ENCODE measurements around the gene CLEC1A.

The CLEC1A gene

DNA sequence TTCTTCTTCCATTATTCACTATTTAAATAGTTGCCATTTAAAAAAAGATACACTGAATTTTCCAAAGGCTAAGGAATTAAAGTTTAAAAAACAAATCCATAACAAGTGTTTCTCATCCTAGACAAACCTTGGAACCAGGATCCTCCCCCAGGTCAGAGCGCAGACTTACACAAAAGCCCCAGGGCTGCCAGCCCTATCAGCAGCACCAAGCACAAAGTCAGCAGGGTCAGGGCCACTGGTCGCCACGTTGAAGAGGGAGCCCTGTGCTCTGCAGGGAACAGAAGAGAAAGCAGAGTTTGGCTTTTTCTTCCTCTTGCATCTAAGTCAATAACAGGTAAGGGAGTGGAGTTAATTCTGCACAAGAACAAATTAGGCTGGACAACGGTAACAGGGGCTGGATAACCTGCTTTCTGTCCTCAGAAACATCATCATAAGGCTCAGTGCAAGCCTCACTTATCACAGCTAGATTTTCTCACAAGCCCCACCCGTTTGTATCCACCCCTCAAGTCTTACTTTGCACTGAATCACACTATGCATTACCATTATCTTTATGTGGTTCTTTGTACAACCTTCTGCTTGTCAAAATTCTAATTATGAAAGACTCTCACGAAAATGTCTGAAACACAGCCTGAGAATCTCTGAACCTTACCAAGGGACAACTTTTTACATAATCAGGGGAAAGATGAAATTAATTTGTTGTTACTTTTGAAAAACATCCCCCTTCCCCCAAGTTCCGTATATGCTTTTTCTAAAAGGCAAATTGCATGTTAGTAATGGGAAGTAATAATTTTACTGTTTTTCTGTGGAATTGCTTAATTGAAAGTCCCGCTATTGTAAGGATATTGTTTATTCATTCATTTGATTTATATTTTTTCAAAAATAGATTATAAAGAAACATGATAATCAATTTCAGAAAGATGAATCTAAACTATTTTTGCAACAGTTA is 9.6 kb downstream of the CLEC1A start:
- TF ChIP-seq, protein P1, sequence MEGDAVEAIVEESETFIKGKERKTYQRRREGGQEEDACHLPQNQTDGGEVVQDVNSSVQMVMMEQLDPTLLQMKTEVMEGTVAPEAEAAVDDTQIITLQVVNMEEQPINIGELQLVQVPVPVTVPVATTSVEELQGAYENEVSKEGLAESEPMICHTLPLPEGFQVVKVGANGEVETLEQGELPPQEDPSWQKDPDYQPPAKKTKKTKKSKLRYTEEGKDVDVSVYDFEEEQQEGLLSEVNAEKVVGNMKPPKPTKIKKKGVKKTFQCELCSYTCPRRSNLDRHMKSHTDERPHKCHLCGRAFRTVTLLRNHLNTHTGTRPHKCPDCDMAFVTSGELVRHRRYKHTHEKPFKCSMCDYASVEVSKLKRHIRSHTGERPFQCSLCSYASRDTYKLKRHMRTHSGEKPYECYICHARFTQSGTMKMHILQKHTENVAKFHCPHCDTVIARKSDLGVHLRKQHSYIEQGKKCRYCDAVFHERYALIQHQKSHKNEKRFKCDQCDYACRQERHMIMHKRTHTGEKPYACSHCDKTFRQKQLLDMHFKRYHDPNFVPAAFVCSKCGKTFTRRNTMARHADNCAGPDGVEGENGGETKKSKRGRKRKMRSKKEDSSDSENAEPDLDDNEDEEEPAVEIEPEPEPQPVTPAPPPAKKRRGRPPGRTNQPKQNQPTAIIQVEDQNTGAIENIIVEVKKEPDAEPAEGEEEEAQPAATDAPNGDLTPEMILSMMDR (conservative IDR thresholded peaks at IDR 0.05; ENCODE audit: low read length) = no peak
- DNase-seq (ENCODE audit: low read depth) = no peak

DNA sequence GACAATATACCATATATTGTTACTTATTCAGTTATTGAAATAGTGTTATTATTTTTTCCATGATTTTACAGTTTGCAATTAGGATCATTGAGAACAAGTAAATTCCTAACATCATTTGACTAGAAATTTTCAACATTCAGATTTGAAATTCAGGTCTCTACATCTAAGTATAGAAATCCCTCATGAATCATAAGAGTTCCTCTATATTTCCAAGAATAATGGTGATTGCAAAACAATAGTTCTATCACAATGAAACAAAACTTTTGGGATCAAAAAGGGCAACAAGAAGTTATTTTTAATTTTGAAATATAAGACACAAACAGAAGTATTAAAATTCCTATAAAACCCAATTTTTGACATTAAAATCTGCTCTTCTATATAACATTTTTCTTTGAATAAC is 10.8 kb downstream of the CLEC1A start:
- TF ChIP-seq, protein P1 (conservative IDR thresholded peaks at IDR 0.05; ENCODE audit: low read length) = no peak
- H3K4me3 ChIP-seq (ENCODE audit: low read length) = no peak overlapping the region
- no peak for DNase-seq (ENCODE audit: low read depth)

More for the DNA sequence above, 9.6 kb downstream of the CLEC1A start:
- H3K4me3 ChIP-seq (ENCODE audit: low read length) = no peak overlapping the region

DNA sequence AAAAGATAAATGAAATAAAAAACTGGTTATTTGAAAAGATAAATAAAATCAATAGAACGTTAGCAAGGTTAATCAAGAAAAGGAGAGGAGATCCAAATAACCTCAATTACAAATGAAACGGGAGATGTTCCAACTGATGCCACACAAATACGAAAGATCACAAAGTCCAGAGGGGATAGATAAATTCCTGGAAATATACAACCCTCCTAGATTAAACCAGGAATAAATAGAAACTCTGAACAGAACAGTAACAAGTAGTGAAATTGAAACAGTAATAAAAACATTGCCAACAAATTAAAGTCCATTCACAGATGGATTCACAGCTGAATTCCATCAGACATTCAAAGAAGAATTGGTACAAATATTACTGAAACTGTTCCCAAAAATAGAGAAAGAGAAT is 12.4 kb downstream of the CLEC1A start:
- TF ChIP-seq, protein P1 (conservative IDR thresholded peaks at IDR 0.05; ENCODE audit: low read length) = no peak
- no peak overlapping the region for H3K4me3 ChIP-seq (ENCODE audit: low read length)
- no peak for DNase-seq (ENCODE audit: low read depth)

DNA sequence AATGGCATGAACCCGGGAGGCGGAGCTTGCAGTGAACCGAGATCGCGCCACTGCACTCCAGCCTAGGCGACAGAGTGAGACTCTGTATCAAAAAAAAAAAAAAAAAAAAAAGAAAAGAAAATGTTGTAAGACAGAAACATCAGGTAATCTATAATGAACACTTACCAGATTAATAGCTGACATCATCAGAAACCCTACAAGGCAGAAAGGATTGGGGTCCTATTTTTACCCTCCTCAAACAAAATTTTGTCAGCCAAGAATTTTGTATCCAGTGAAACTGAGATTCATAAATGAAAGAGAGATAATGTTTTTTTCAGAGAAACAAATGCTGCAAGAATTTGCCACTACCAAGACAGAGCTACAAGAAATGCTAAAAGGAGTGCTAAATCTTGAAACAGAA is 14.1 kb downstream of the CLEC1A start:
- TF ChIP-seq, protein P1 (conservative IDR thresholded peaks at IDR 0.05; ENCODE audit: low read length) = no peak

DNA sequence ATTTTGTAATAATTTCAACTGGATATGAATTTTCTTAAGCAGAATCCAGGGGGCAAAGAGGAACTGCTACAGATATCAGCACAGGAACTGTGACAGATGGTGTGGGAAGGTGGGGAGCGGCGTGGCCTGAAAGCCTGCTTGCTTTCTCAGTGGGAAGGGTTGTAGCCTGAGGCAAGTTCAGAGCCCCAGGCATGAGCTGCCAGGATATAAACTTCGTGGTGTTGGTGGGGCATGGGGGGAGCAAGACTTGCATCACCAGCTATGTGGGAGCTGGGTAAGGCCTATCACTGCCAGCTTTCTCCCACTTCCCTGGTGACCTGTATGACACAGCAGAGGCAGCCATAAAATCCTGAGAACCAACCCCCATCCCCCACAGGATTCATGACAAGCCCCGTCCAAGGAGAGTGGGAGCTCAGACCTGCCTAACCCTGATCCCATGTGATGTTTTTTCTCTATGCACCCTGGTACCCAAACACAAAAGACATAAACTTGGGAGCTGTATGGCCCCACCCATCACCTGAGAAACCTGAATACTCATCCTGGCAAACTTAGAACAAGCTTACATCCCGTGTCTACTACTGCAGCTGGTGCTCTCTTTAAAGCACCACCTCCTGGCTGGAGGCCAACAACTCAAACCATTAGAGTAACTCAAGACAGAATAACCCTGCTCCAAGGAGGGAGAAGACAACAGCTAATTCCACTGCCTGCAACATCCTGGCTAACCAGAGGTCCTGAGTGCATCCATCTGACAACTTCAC is 16.5 kb downstream of the CLEC1A start:
- no peak for DNase-seq (ENCODE audit: low read depth)
- H3K4me3 ChIP-seq (ENCODE audit: low read length) = no peak overlapping the region
- TF ChIP-seq, protein P1 (conservative IDR thresholded peaks at IDR 0.05; ENCODE audit: low read length) = no peak

More for the DNA sequence above, 14.1 kb downstream of the CLEC1A start:
- no peak for DNase-seq (ENCODE audit: low read depth)
- H3K4me3 ChIP-seq (ENCODE audit: low read length) = no peak overlapping the region

DNA sequence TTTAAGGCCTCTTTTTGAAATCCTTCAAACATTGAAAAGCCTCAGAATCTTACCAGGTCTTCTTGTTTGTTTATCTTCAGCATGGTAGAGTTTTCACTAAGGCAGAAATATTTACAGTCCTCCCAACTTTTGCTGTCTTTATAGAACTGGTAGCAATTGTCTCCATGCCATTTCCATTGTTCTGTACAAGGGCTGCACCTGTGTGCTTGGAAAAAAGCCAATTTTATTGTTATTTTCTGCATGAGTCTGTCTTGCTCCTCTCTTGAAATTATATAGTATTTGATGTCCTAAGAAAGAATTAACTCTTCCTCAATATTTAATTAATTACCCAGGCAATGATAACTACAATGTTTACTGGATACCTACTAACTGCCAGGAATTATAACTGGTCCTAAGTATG is 23.3 kb downstream of the CLEC1A start:
- no peak overlapping the region for H3K4me3 ChIP-seq (ENCODE audit: low read length)
- DNase-seq (ENCODE audit: low read depth) = no peak
- TF ChIP-seq, protein P1 (conservative IDR thresholded peaks at IDR 0.05; ENCODE audit: low read length) = no peak
